ENCODE results near the gene TTN. TPM values are rescaled to one million over a fixed set of nuclear protein-coding genes. Genes with fewer than 3 reads are reported as not detected.

Gene TTN
- total and polyA plus RNA-seq, 2 of the 8 experiments (the other 6 are each of a cell fraction or from before 2014, with no cell fraction given), result 0.30 to 9.7 TPM

- TF ChIP-seq CTCF (IDR thresholded peaks at IDR 0.05; ENCODE audit: control extremely low read depth in 1 of 3, insufficient read depth in 1 of 3, low read depth in 1 of 3, low read length in 3 of 3) (no peak), SP2 (IDR thresholded peaks at IDR 0.05; ENCODE audit: low read length) (no peak), BRCA1 (IDR thresholded peaks at IDR 0.05; ENCODE audit: low read depth, low read length) (no peak), TAF1 (IDR thresholded peaks at IDR 0.05; ENCODE audit: low read depth, low read length) (no peak), EP300 (IDR thresholded peaks at IDR 0.05; ENCODE audit: borderline replicate concordance in 1 of 2, low read depth in 2 of 2, low read length in 2 of 2) (no peak)
- TF ChIP-seq, protein P1, sequence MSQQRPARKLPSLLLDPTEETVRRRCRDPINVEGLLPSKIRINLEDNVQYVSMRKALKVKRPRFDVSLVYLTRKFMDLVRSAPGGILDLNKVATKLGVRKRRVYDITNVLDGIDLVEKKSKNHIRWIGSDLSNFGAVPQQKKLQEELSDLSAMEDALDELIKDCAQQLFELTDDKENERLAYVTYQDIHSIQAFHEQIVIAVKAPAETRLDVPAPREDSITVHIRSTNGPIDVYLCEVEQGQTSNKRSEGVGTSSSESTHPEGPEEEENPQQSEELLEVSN (IDR thresholded peaks at IDR 0.05), result no peak
- H2BK15ac ChIP-seq (ENCODE audit: low read length), result no peak overlapping the region
- FAIRE-seq (no peak), DNase-seq (ENCODE audit: low read depth in 1 of 2, low spot score in 2 of 2) (no peak)
- no peak overlapping the region for H2BK120ac ChIP-seq (replicated peaks; ENCODE audit: low read depth, low read length)
- no peak overlapping the region for H3K4me2 ChIP-seq (ENCODE audit: insufficient read depth in 1 of 2, low read depth in 2 of 2, low read length in 2 of 2)
- H3K14ac ChIP-seq (ENCODE audit: insufficient read length), result no peak overlapping the region
- H3K4ac ChIP-seq (replicated peaks; ENCODE audit: insufficient read length, low read depth, low read length), result no peak overlapping the region
- no peak overlapping the region for H3K9ac ChIP-seq (replicated peaks in 1 of 4; ENCODE audit: extremely low read depth in 1 of 4, low read depth in 3 of 4, low read length in 3 of 4)
- H3K27me3 ChIP-seq (replicated peaks in 1 of 4; ENCODE audit: control insufficient read depth in 3 of 4, extremely low read depth in 1 of 4, insufficient read depth in 3 of 4, low read length in 3 of 4), result no peaks in the 10 kb centered on the region
- H3K4me3 ChIP-seq (ENCODE audit: extremely low read depth in 1 of 4, insufficient read depth in 2 of 4, low read depth in 3 of 4, low read length in 4 of 4), result no peak overlapping the region
- no peak overlapping the region for H3K18ac ChIP-seq (ENCODE audit: extremely low read depth, low read length)
- H2AK5ac ChIP-seq (ENCODE audit: low read depth, low read length), result no peak overlapping the region
- POLR2A ChIA-PET (ENCODE audit: partially characterized antibody), result no interaction called here
- H4K20me1 ChIP-seq (replicated peaks in 1 of 2; ENCODE audit: control insufficient read depth in 1 of 2, insufficient read depth in 2 of 2, low read length in 2 of 2), result no peaks in the 10 kb centered on the region
- no peak overlapping the region for H2AFZ ChIP-seq (ENCODE audit: low read length)
- no peak overlapping the region for H3K23ac ChIP-seq (ENCODE audit: insufficient read length)
- no peak overlapping the region for H3K56ac ChIP-seq (replicated peaks; ENCODE audit: insufficient read length, low read depth, low read length)
- H2BK20ac ChIP-seq (ENCODE audit: low read length), result no peak overlapping the region
- H4K8ac ChIP-seq (ENCODE audit: extremely low read depth, insufficient read depth, low read length), result no peak overlapping the region
- WGBS, 2 experiments (ENCODE audit: extremely low coverage in 1 of 2, insufficient coverage in 1 of 2, insufficient read length in 1 of 2, insufficient replicate concordance in 2 of 2, low coverage in 1 of 2, low lambda C conversion rate in 2 of 2, missing lambda C conversion rate in 1 of 2), result 87% methylated on average over 2 of the region's 2 CpGs; no CpG with 5 or more reads in 1 of the 2 experiments
- H3K9me3 ChIP-seq (ENCODE audit: insufficient read depth in 2 of 2, low read depth in 1 of 2, low read length in 1 of 2), result no peaks in the 10 kb centered on the region
- H3K4me1 ChIP-seq (replicated peaks in 1 of 4; ENCODE audit: control insufficient read depth in 3 of 4, insufficient read depth in 4 of 4, low read length in 3 of 4), result no peaks in the 10 kb centered on the region
- no peak overlapping the region for H2BK5ac ChIP-seq (ENCODE audit: low read depth, low read length)
- no peaks in the 10 kb centered on the region for H3K36me3 ChIP-seq (ENCODE audit: control insufficient read depth in 2 of 4, insufficient read depth in 4 of 4, low read length in 3 of 4)
- H3K79me2 ChIP-seq (ENCODE audit: control insufficient read depth in 1 of 2, insufficient read depth in 2 of 2, low read length in 2 of 2), result no peaks in the 10 kb centered on the region
- no peaks in the 10 kb centered on the region for H3K79me1 ChIP-seq (ENCODE audit: low read depth, low read length)
- no peak overlapping the region for H4K5ac ChIP-seq (ENCODE audit: insufficient read length, low read depth, low read length)
- CTCF ChIA-PET (ENCODE audit: partially characterized antibody), result interaction anchor here (1.0 to 2.1 kb wide), 4 partner anchors 9 to 111 kb away, joined by 3 to 6 read pairs (median 4); no protein-coding TSS in a partner anchor
- H3K27ac ChIP-seq (ENCODE audit: low read depth, low read length), result no peak overlapping the region
- H3K23me2 ChIP-seq (ENCODE audit: low read depth, low read length), result no peaks in the 10 kb centered on the region
- H4K91ac ChIP-seq (replicated peaks; ENCODE audit: insufficient read length, low read length), result no peak overlapping the region
- no peak overlapping the region for H2BK12ac ChIP-seq (ENCODE audit: low read depth, low read length)
These were observed 3.8 kb upstream of the TTN start for GRCh38 chr2:178811045-178811444.

Measured in H1 (cell line).